GM10248 (cell line): Measurements from ENCODE around the gene ZFYVE26.

Experiments
- CTCF ChIA-PET: fragments of 300-600 bp; sonication (Branson Sonifier 250); formaldehyde crosslinking; extraction: SDS; loops from one replicate; lab custom pipeline; 2021; ENCODE audit warnings: antibody characterized with exemption; lab: Yijun Ruan, JAX
- POLR2A ChIA-PET: fragments of 350-650 bp; sonication (Branson Sonifier 250); formaldehyde crosslinking; extraction: SDS; loops from one replicate; lab custom pipeline; 2020; ENCODE audit warnings: antibody characterized with exemption; lab: Yijun Ruan, JAX
- DNase-seq: peaks from one replicate; pipeline ENCODE4 v3.0.0; 2012; ENCODE audit errors: extremely low spot score
- CTCF ChIP-seq: IDR thresholded peaks from 2 replicates; pipeline ENCODE4 v1.5.1; 2012; ENCODE audit warnings: mild to moderate bottlenecking, low read depth; ENCODE audit errors: extremely low read depth, missing control alignments, control extremely low read depth

ZFYVE26 gene

GRCh38 chr14:67817750-67818438 lies 1.5 kb upstream of the ZFYVE26 start:
- ChIA-PET POLR2A (interaction anchor here (0.6 kb wide), 1 partner anchor 441 kb away, joined by 3 read pairs; no protein-coding TSS in a partner anchor), CTCF (no interaction called here)
- TF ChIP-seq CTCF, result no peak
- no peak for DNase-seq

GRCh38 chr14:67815573-67816225 lies 691 bp downstream of the ZFYVE26 start:
- ChIA-PET CTCF (no interaction called here), POLR2A (no interaction called here)
- no peak for DNase-seq
- no peak for TF ChIP-seq CTCF

GRCh38 chr14:67814821-67815220 lies 1.6 kb downstream of the ZFYVE26 start:
- ChIA-PET CTCF (interaction anchor here (1.0 kb wide), 1 partner anchor 9 kb away, joined by 4 read pairs; no protein-coding TSS in a partner anchor), POLR2A (no interaction called here)
- no peak for DNase-seq
- no peak for TF ChIP-seq CTCF

GRCh38 chr14:67806246-67806645 lies 10.1 kb downstream of the ZFYVE26 start:
- no peak for DNase-seq
- ChIA-PET POLR2A (no interaction called here), CTCF (interaction anchor here (1.2 to 1.5 kb wide), 2 partner anchors 8 to 16 kb away, joined by 3 to 4 read pairs; no protein-coding TSS in a partner anchor)
- no peak for TF ChIP-seq CTCF

- no peak for TF ChIP-seq CTCF
These were observed 15.6 kb downstream of the ZFYVE26 start for GRCh38 chr14:67800743-67801142.

GRCh38 chr14:67798731-67799130 lies 17.7 kb downstream of the ZFYVE26 start:
- POLR2A ChIA-PET, result no interaction called here

More at GRCh38 chr14:67800743-67801142, 15.6 kb downstream of the ZFYVE26 start:
- CTCF ChIA-PET, result no interaction called here
- DNase-seq, result no peak
- POLR2A ChIA-PET, result no interaction called here

More at GRCh38 chr14:67798731-67799130, 17.7 kb downstream of the ZFYVE26 start:
- TF ChIP-seq CTCF, result no peak
- CTCF ChIA-PET, result no interaction called here
- no peak for DNase-seq
